Purkinje cell (primary cell): ENCODE results near the gene OR4C11. TPM values are rescaled to one million over a fixed set of nuclear protein-coding genes. Genes with fewer than 3 reads are reported as not detected.

Experiments
- polyA plus RNA-seq: library from polyadenylated mRNA; unstranded; fragments of >200 nt; fragmentation: Nextera tagmentation; gene quantifications from 2 replicates; pipeline ENCODE4 v1.2.1, GENCODE V29; 2014

OR4C11 gene
- polyA plus RNA-seq: not detected in 2 replicates

GRCh38 chr11:55607545-55607944 is at the start of gene OR4C11:
TSS of gene OR4C11 (minus strand) at chr11:55607645. CDS start at chr11:55604373, 3,272 bp downstream.

GRCh38 chr11:55648027-55648426 is 40.6 kb upstream of the OR4C11 start, which contains the start of gene OR4S2:
TSS of gene OR4S2 (plus strand) at chr11:55648327. CDS start at chr11:55650904, 2,577 bp downstream.

GRCh38 chr11:55634813-55635212 is 27.4 kb upstream of the OR4C11 start, which contains the start of gene OR4P4:
TSS of gene OR4P4 (plus strand) at chr11:55635113.

GRCh38 chr11:55571828-55572227 is 35.6 kb downstream of the OR4C11 start, which contains the start of gene OR4C16:
TSS of gene OR4C16 (plus strand) at chr11:55572128. CDS start at chr11:55572128, 0 bp downstream.

GRCh38 chr11:55554169-55554568 is 53.3 kb downstream of the OR4C11 start, which contains the start of gene OR4C15:
TSS of gene OR4C15 (plus strand) at chr11:55554469. CDS start at chr11:55554469, 0 bp downstream.

Other genes with a start within 250 kb of the OR4C11 start
- gene OR4A15, start 239.7 kb downstream of the OR4C11 start, polyA plus RNA-seq: not detected in 2 replicates
- not detected in 2 replicates for gene OR4C15, start 53.2 kb downstream of the OR4C11 start, polyA plus RNA-seq
- gene OR4C16, start 35.5 kb downstream of the OR4C11 start, polyA plus RNA-seq: not detected in 2 replicates
- gene OR4P4, start 27.5 kb upstream of the OR4C11 start, polyA plus RNA-seq: not detected in 2 replicates
- gene OR4S2, start 40.7 kb upstream of the OR4C11 start, polyA plus RNA-seq: not detected in 2 replicates
- not detected in 2 replicates for gene OR4C6, start 54.6 kb upstream of the OR4C11 start, polyA plus RNA-seq
- not detected in 2 replicates for gene OR5D13, start 165.8 kb upstream of the OR4C11 start, polyA plus RNA-seq
- gene OR5D14, start 187.9 kb upstream of the OR4C11 start, polyA plus RNA-seq: not detected in 2 replicates
- not detected in 2 replicates for gene OR5L1, start 203.7 kb upstream of the OR4C11 start, polyA plus RNA-seq
- gene OR5D18, start 212.0 kb upstream of the OR4C11 start, polyA plus RNA-seq: not detected in 2 replicates
- gene OR5L2, start 219.6 kb upstream of the OR4C11 start, polyA plus RNA-seq: not detected in 2 replicates
- gene OR5D16, start 231.1 kb upstream of the OR4C11 start, polyA plus RNA-seq: not detected in 2 replicates